ENCODE results near the gene TAMALIN. TPM values are rescaled to one million over a fixed set of nuclear protein-coding genes. Genes with fewer than 3 reads are reported as not detected.
A peak's percentile ranks its signal among the peaks of the same experiment; 100 is the strongest.

TAMALIN gene
- total RNA-seq, 1 donor from 2014 or later, result 23.2 TPM

DNA sequence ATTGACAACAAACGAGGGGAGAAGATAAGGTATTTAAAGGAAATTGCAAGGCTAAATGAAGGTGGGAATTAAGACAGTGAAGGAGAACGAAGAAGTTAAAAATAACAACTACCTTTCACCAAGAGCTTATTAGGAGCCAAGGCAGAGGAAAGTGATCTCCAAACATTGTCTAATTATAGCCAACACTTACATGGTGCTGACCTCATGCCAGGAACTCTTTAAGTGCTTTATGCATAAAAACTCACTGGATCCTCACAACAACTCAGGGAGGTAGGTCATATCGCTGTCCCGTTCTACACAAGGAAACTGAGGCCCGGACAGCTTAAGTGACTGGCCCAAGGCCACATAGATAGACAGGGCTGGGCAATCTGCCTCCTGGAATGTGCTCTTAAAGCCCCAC is 19.5 kb downstream of the TAMALIN start:
- no peaks in the 10 kb centered on the region for H3K9me3 Mint-ChIP-seq
- peaks cover 22% of the 10 kb centered on the region for H3K27me3 Mint-ChIP-seq (ENCODE audit: low read depth)
- H3K4me1 Mint-ChIP-seq, result peaks cover 36% of the 10 kb centered on the region
- H3K36me3 Mint-ChIP-seq (ENCODE audit: low read depth), result no peaks in the 10 kb centered on the region
- no peak for DNase-seq (ENCODE audit: low read depth, low spot score)
- no peak for TF ChIP-seq CTCF (conservative IDR thresholded peaks at IDR 0.05)
- no peak overlapping the region for H3K27ac Mint-ChIP-seq (ENCODE audit: unreplicated experiment)
- peak overlapping the region; percentile 90 for H3K4me3 Mint-ChIP-seq

DNA sequence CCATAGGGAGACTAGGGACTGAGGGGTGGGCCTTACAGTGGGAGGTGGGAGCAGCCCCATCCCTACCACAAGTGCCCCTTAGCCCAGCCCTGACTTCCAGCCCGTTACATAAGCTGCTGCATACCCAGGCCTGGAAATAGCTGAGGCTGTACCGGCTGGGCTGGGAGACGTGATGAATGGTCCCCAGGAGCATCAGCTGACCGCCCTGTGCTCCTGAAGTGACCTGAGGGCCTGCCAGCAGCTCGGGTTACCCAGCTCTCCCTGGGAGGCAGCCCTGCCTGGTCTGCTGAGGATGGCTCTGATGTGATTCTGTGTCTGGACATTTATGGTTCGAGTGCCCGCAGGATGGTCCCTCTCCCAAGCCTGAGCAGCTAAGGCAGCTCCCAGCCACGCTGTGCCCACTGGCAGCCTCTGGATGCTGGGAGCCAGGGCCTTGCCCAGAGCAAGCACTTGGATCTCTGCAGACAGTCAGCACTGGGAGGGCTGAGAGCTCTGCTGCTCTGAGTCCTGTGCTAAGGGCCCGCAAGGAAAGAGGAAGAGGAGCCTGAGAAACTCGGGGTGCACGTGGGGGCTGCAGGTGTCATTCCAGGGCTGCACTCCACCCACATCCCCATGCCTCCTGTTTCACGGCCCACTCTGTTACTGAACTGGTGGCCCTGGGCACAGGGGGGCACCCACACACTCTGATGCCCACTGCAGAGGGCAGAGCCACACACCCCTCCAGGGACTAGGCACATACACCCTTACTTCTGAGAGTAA is 20.5 kb downstream of the TAMALIN start:
- peaks cover 41% of the 10 kb centered on the region for H3K4me1 Mint-ChIP-seq
- no peak for TF ChIP-seq CTCF (conservative IDR thresholded peaks at IDR 0.05)
- no peak overlapping the region for H3K27ac Mint-ChIP-seq (ENCODE audit: unreplicated experiment)
- no peak for DNase-seq (ENCODE audit: low read depth, low spot score)
- no peaks in the 10 kb centered on the region for H3K36me3 Mint-ChIP-seq (ENCODE audit: low read depth)
- H3K4me3 Mint-ChIP-seq, result no peak overlapping the region
- peaks cover 18% of the 10 kb centered on the region for H3K27me3 Mint-ChIP-seq (ENCODE audit: low read depth)
- H3K9me3 Mint-ChIP-seq, result no peaks in the 10 kb centered on the region

- Mint-ChIP-seq H3K4me1 (peaks cover 43% of the 10 kb centered on the region), H3K27ac (ENCODE audit: unreplicated experiment) (peak overlapping the region; percentile 32), H3K27me3 (ENCODE audit: low read depth) (peaks cover 4% of the 10 kb centered on the region), H3K4me3 (peak overlapping the region; percentile 20), H3K36me3 (ENCODE audit: low read depth) (no peaks in the 10 kb centered on the region), H3K9me3 (no peaks in the 10 kb centered on the region)
- no peak for TF ChIP-seq CTCF (conservative IDR thresholded peaks at IDR 0.05)
- DNase-seq (ENCODE audit: low read depth, low spot score), result no peak
Observed at GRCh38 chr12:52029685-52030084, 22.9 kb downstream of the TAMALIN start.

- TF ChIP-seq CTCF (conservative IDR thresholded peaks at IDR 0.05), result no peak
- H3K4me3 Mint-ChIP-seq, result peak overlapping the region; percentile 83
- H3K27me3 Mint-ChIP-seq (ENCODE audit: low read depth), result peaks cover 6% of the 10 kb centered on the region
- peaks cover 37% of the 10 kb centered on the region for H3K4me1 Mint-ChIP-seq
- H3K27ac Mint-ChIP-seq (ENCODE audit: unreplicated experiment), result peak overlapping the region; percentile 95
- H3K9me3 Mint-ChIP-seq, result no peaks in the 10 kb centered on the region
- no peak for DNase-seq (ENCODE audit: low read depth, low spot score)
- H3K36me3 Mint-ChIP-seq (ENCODE audit: low read depth), result no peaks in the 10 kb centered on the region
Observed at GRCh38 chr12:52032446-52032803, 25.7 kb downstream of the TAMALIN start.

- H3K4me1 Mint-ChIP-seq, result peaks cover 41% of the 10 kb centered on the region
- DNase-seq (ENCODE audit: low read depth, low spot score), result peak; percentile 86
- H3K27me3 Mint-ChIP-seq (ENCODE audit: low read depth), result peaks cover 6% of the 10 kb centered on the region
- no peak for TF ChIP-seq CTCF (conservative IDR thresholded peaks at IDR 0.05)
- H3K4me3 Mint-ChIP-seq, result peak overlapping the region; percentile 83
- no peaks in the 10 kb centered on the region for H3K36me3 Mint-ChIP-seq (ENCODE audit: low read depth)
- H3K9me3 Mint-ChIP-seq, result no peaks in the 10 kb centered on the region
- peak overlapping the region; percentile 98 for H3K27ac Mint-ChIP-seq (ENCODE audit: unreplicated experiment)
Observed at GRCh38 chr12:52032804-52033445, 26.2 kb downstream of the TAMALIN start.
